Renal cortical epithelial cell (primary cell): ENCODE data around the gene PDPK1. TPM values are rescaled to one million over a fixed set of nuclear protein-coding genes. Genes with fewer than 3 reads are reported as not detected.
"Not testable (repeated sequence)": the region's sequence is repeated elsewhere in the genome, so short reads cannot be mapped to it uniquely, and the experiment has no call there.

ENCODE experiments used
- DNase-seq: peaks from one replicate; pipeline ENCODE4 v3.0.0-alpha.2; 2011; ENCODE audit warnings: low read depth
- total RNA-seq: library from RNA; depleted of rRNA; stranded (reverse); fragments of >200 nt; gene quantifications from 2 replicates; pipeline ENCODE4 v1.2.3, GENCODE V29; 2014

The PDPK1 gene
- total RNA-seq, 1 donor from 2014 or later = 32.9 TPM

GRCh38 chr16:2611877-2612276 lies 74.1 kb downstream of the PDPK1 start:
- DNase-seq = not testable (repeated sequence)

GRCh38 chr16:2613251-2613650 lies 75.4 kb downstream of the PDPK1 start:
- not testable (repeated sequence) for DNase-seq

- DNase-seq = no peak
Observed at GRCh38 chr16:2614761-2615191, 77.0 kb downstream of the PDPK1 start.

- DNase-seq = not testable (repeated sequence)
Observed at GRCh38 chr16:2618964-2619363, 81.1 kb downstream of the PDPK1 start.

GRCh38 chr16:2619628-2620027 lies 81.8 kb downstream of the PDPK1 start:
- DNase-seq = not testable (repeated sequence)

- DNase-seq = not testable (repeated sequence)
Observed at GRCh38 chr16:2620870-2621269, 83.0 kb downstream of the PDPK1 start.

- DNase-seq = not testable (repeated sequence)
Observed at GRCh38 chr16:2621395-2621794, 83.6 kb downstream of the PDPK1 start.

GRCh38 chr16:2627075-2627474 lies 89.3 kb downstream of the PDPK1 start:
- DNase-seq = not testable (repeated sequence)

GRCh38 chr16:2631203-2631602 lies 93.4 kb downstream of the PDPK1 start:
- not testable (repeated sequence) for DNase-seq

- not testable (repeated sequence) for DNase-seq
Observed at GRCh38 chr16:2632291-2632690, 94.5 kb downstream of the PDPK1 start.

- not testable (repeated sequence) for DNase-seq
Observed at GRCh38 chr16:2639071-2639721, 101.4 kb downstream of the PDPK1 start.

- DNase-seq = not testable (repeated sequence)
Observed at GRCh38 chr16:2639722-2640072, 101.9 kb downstream of the PDPK1 start.

- not testable (repeated sequence) for DNase-seq
Observed at GRCh38 chr16:2642561-2642960, 104.7 kb downstream of the PDPK1 start.

GRCh38 chr16:2644754-2645453 lies 107.1 kb downstream of the PDPK1 start:
- not testable (repeated sequence) for DNase-seq

GRCh38 chr16:2651268-2651871 lies 113.5 kb downstream of the PDPK1 start:
- not testable (repeated sequence) for DNase-seq

Other genes with a start within 250 kb of the PDPK1 start
- 13.2 and 16.5 TPM in 2 replicates for gene ABCA3, start 197.3 kb upstream of the PDPK1 start, total RNA-seq
- gene CCNF, start 108.6 kb upstream of the PDPK1 start, total RNA-seq = 3.7 and 14.9 TPM in 2 replicates
- gene TEDC2, start 77.9 kb upstream of the PDPK1 start, total RNA-seq = 2.3 and 6.3 TPM in 2 replicates
- gene NTN3, start 66.7 kb upstream of the PDPK1 start, total RNA-seq = 1.2 TPM in 1 of 2 replicates, not detected in the other
- gene TBC1D24, start 62.9 kb upstream of the PDPK1 start, total RNA-seq = 6.3 and 18.3 TPM in 2 replicates
- 10.9 and 36.3 TPM in 2 replicates for gene ATP6V0C, start 24.1 kb upstream of the PDPK1 start, total RNA-seq
- gene AMDHD2, start 17.6 kb upstream of the PDPK1 start, total RNA-seq = 24.4 and 31.4 TPM in 2 replicates
- gene CEMP1, start 6.6 kb upstream of the PDPK1 start, total RNA-seq = not detected in 2 replicates
- 26.0 and 41.3 TPM in 2 replicates for gene KCTD5, start 144.5 kb downstream of the PDPK1 start, total RNA-seq
- gene PRSS27, start 182.2 kb downstream of the PDPK1 start, total RNA-seq = 0.85 and 1.7 TPM in 2 replicates
- 19.8 and 114 TPM in 2 replicates for gene SRRM2, start 214.6 kb downstream of the PDPK1 start, total RNA-seq
- gene ELOB, start 239.3 kb downstream of the PDPK1 start, total RNA-seq = 239 and 444 TPM in 2 replicates
- gene PRSS33, start 249.5 kb downstream of the PDPK1 start, total RNA-seq = not detected in 2 replicates